HepG2 (cell line): ENCODE measurements around the gene PWWP2A. TPM values are rescaled to one million over a fixed set of nuclear protein-coding genes. Genes with fewer than 3 reads are reported as not detected.
"Not testable (repeated sequence)": the region's sequence is repeated elsewhere in the genome, so short reads cannot be mapped to it uniquely, and the experiment has no call there.

Source experiments
- ATAC-seq: fragments of 200-7000 bp; cut with Tn5 transposase; 3 replicates; pipeline ENCODE4 v1.9.1; 2020; ENCODE audit warnings: mild to moderate bottlenecking, moderate library complexity
- BruUV-seq: library from RNA; stranded (reverse); fragments of 400-500 nt; replicated peaks from 2 replicates; lab custom pipeline; 2021; lab: Mats Ljungman, UMichigan
- CTCF ChIA-PET: fragments of 300-600 bp; formaldehyde crosslinking; extraction: SDS; loops from one replicate; lab custom pipeline; 2021; ENCODE audit warnings: low total read pairs, inconsistent platforms, low intra/inter-chr PET ratio; lab: Yijun Ruan, JAX
- POLR2A ChIA-PET: fragments of 350-600 bp; sonication (Branson Sonifier 250); formaldehyde crosslinking; loops from one replicate; lab custom pipeline; 2020; ENCODE audit warnings: antibody characterized with exemption, inconsistent platforms; lab: Yijun Ruan, JAX
- DNase-seq: peaks from one replicate; pipeline ENCODE4 v3.0.0-alpha.2; 2015; ENCODE audit warnings: low spot score
- FAIRE-seq: peaks from 3 replicates; lab custom pipeline; 2011; peaks lifted over from hg19 to GRCh38; lab: Jason Lieb, UNC
- H2AFZ ChIP-seq: one replicate; pipeline ENCODE4 v1.6.1; 2011; ENCODE audit warnings: low read length, inconsistent platforms
- H3K27ac ChIP-seq: fragments of 300-600 bp; 3 replicates; pipeline ENCODE4 v1.8.0; 2011; ENCODE audit warnings: mixed run types, mild to moderate bottlenecking, mixed read lengths, low read length, inconsistent platforms; ENCODE audit not compliant: insufficient read depth; ENCODE audit errors: extremely low read length
- H3K27me3 ChIP-seq, 2 experiments: fragments of 200-600 bp in 1 of 2; 2 replicates in 1 of 2; 3 replicates in 1 of 2; pipeline versions ENCODE4 v1.6.0 to v1.8.0; 2011; ENCODE audit warnings: low read length in 2 of 2, mild to moderate bottlenecking in 2 of 2, moderate library complexity in 2 of 2, inconsistent platforms in 1 of 2; ENCODE audit not compliant: insufficient read depth in 2 of 2, control insufficient read depth in 1 of 2
- H3K36me3 ChIP-seq, 2 experiments: fragments of 200-600 bp in 1 of 2; replicated peaks in 1 of 2; 2 replicates in 1 of 2; 3 replicates in 1 of 2; pipeline versions ENCODE4 v1.5.1 to v1.8.0; 2011; ENCODE audit warnings: low read length in 2 of 2, inconsistent platforms in 1 of 2; ENCODE audit not compliant: insufficient read depth in 2 of 2, control insufficient read depth in 1 of 2
- H3K4me1 ChIP-seq: 2 replicates; pipeline ENCODE4 v1.5.1; 2012; ENCODE audit warnings: low read length, inconsistent platforms; ENCODE audit not compliant: insufficient read depth
- H3K4me2 ChIP-seq: 2 replicates; pipeline ENCODE4 v1.6.0; 2011; ENCODE audit warnings: low read depth, low read length, inconsistent platforms
- H3K4me3 ChIP-seq, 3 experiments: fragments of 200-600 bp in 1 of 3; sonication (generic), shearing (Covaris generic) in 1 of 3; replicated peaks in 1 of 3; 2 replicates each; pipeline ENCODE4 v1.5.1; 2011 to 2016; ENCODE audit warnings: low read length in 3 of 3, inconsistent platforms in 2 of 3, low read depth in 2 of 3, mild to moderate bottlenecking in 2 of 3, control low read depth in 1 of 3, mixed read lengths in 1 of 3; ENCODE audit not compliant: insufficient read depth in 1 of 3
- H3K79me2 ChIP-seq: one replicate; pipeline ENCODE4 v1.6.1; 2011; ENCODE audit warnings: low read length, inconsistent platforms; ENCODE audit not compliant: insufficient read depth
- H3K9ac ChIP-seq: 2 replicates; pipeline ENCODE4 v1.6.0; 2011; ENCODE audit warnings: mild to moderate bottlenecking, low read depth, low read length, inconsistent platforms; ENCODE audit not compliant: insufficient read depth
- H3K9me3 ChIP-seq: 2 replicates; pipeline ENCODE4 v1.5.1; 2012; ENCODE audit warnings: mild to moderate bottlenecking, low read length
- H4K20me1 ChIP-seq: 2 replicates; pipeline ENCODE4 v1.6.0; 2011; ENCODE audit warnings: inconsistent platforms, mild to moderate bottlenecking, low read length, moderate library complexity; ENCODE audit not compliant: insufficient read depth
- DZIP1 ChIP-seq: sonication (generic); formaldehyde crosslinking; IDR thresholded peaks from 2 replicates; pipeline ENCODE4 v1.5.0; 2020; ENCODE audit warnings: mild to moderate bottlenecking, missing genetic modification reagents
- NCOA5 ChIP-seq: sonication (generic); formaldehyde crosslinking; IDR thresholded peaks from 2 replicates; pipeline ENCODE4 v1.4.0; 2020; ENCODE audit warnings: missing genetic modification reagents
- YEATS2 ChIP-seq: sonication (generic); formaldehyde crosslinking; IDR thresholded peaks from 2 replicates; pipeline ENCODE4 v1.4.0; 2020; ENCODE audit warnings: missing genetic modification reagents, borderline replicate concordance
- ZNF576 ChIP-seq: sonication (generic); formaldehyde crosslinking; IDR thresholded peaks from 2 replicates; pipeline ENCODE4 v1.4.0; 2020; ENCODE audit warnings: mild to moderate bottlenecking, missing genetic modification reagents
- ZNF776 ChIP-seq: sonication (generic); formaldehyde crosslinking; IDR thresholded peaks from 2 replicates; pipeline ENCODE4 v1.4.0; 2020; ENCODE audit warnings: mild to moderate bottlenecking, missing genetic modification reagents
- WGBS: methylation state at CpG from one replicate; pipeline ENCODE4 v1.1.6; 2017; ENCODE audit warnings: low lambda C conversion rate; 5-methylcytosine and 5-hydroxymethylcytosine counted together
- in situ Hi-C: cut with HindIII; loops from 2 replicates; pipeline ENCODE4 v1.10.0; 2017; ENCODE audit warnings: low pct_unique_long_range_greater_than_20kb; ENCODE audit not compliant: extremely low pct_ligation_motif_present
- intact Hi-C: fragments of 100-400 bp; cut with micrococcal nuclease; formaldehyde crosslinking; loops from one replicate; pipeline ENCODE4 v1.10.0; 2022; ENCODE audit not compliant: unreplicated experiment
- polyA plus RNA-seq, 8 experiments: library from polyadenylated mRNA; depleted of rRNA in 3 of 8; stranded (reverse) in 7 of 8; unstranded in 1 of 8; fragments of >200 nt; fragmentation: Illumina TruSeq in 4 of 8; extraction: Trizol in 4 of 8; gene quantifications; 2 replicates each; pipeline versions ENCODE4 v1.2.1 to v1.2.3, GENCODE V29; 2011 to 2016; ENCODE audit warnings: low read depth in 4 of 8, missing spikeins in 1 of 8, mixed read lengths in 1 of 8; ENCODE audit not compliant: insufficient read depth in 1 of 8
- total RNA-seq, 5 experiments: library from RNA; depleted of rRNA; stranded (reverse); fragments of >200 nt; fragmentation: Illumina TruSeq; extraction: Trizol; gene quantifications; 2 replicates each; pipeline ENCODE4 v1.2.3, GENCODE V29; 2016; ENCODE audit warnings: low read depth in 1 of 5
- TF ChIP-seq, protein P1 (sequence below): sonication (generic); formaldehyde crosslinking; IDR thresholded peaks from 2 replicates; pipeline ENCODE4 v1.4.0; 2020; ENCODE audit warnings: mild to moderate bottlenecking, missing genetic modification reagents
- TF ChIP-seq, protein P2 (sequence below), 2 experiments: sonication (generic) in 1 of 2; formaldehyde crosslinking in 1 of 2; IDR thresholded peaks; 2 replicates each; pipeline versions ENCODE4 v1.5.1 to v1.6.1; 2011 to 2020; ENCODE audit warnings: borderline replicate concordance in 1 of 2, low read depth in 1 of 2, low read length in 1 of 2, mild to moderate bottlenecking in 1 of 2, missing genetic modification reagents in 1 of 2, moderate library complexity in 1 of 2

The PWWP2A gene
- total and polyA plus RNA-seq, 2 of the 13 experiments (the other 11 are each of a cell fraction or from before 2014, with no cell fraction given) = 7.3 to 16.9 TPM

- no TSS peak for BruUV-seq
- in situ Hi-C loops = no loop called here
- Histone ChIP-seq H2AFZ (no peak overlapping the region), H3K4me3 (no peak overlapping the region), H3K9ac (no peak overlapping the region), H3K79me2 (no peaks in the 10 kb centered on the region), H3K9me3 (no peaks in the 10 kb centered on the region), H4K20me1 (no peaks in the 10 kb centered on the region), H3K4me1 (no peaks in the 10 kb centered on the region), H3K4me2 (no peak overlapping the region), H3K36me3 (0 out of 5 replicates have a peak, but pooled peaks cover 0 to 3% of the 10 kb centered on the region in 2 experiments), H3K27ac (no peak overlapping the region), H3K27me3 (no peaks in the 10 kb centered on the region)
- ChIA-PET CTCF (no interaction called here), POLR2A (no interaction called here)
- 93% methylated on average over 6 of the region's 8 CpGs for WGBS
- no peak for FAIRE-seq
- TF ChIP-seq NCOA5 (CRISPR knock-in tag) (no peak), ZNF576 (CRISPR knock-in tag) (no peak), DZIP1 (no peak), ZNF776 (no peak), YEATS2 (CRISPR knock-in tag) (no peak)
- TF ChIP-seq, protein P1, sequence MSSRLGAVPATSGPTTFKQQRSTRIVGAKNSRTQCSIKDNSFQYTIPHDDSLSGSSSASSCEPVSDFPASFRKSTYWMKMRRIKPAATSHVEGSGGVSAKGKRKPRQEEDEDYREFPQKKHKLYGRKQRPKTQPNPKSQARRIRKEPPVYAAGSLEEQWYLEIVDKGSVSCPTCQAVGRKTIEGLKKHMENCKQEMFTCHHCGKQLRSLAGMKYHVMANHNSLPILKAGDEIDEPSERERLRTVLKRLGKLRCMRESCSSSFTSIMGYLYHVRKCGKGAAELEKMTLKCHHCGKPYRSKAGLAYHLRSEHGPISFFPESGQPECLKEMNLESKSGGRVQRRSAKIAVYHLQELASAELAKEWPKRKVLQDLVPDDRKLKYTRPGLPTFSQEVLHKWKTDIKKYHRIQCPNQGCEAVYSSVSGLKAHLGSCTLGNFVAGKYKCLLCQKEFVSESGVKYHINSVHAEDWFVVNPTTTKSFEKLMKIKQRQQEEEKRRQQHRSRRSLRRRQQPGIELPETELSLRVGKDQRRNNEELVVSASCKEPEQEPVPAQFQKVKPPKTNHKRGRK = no peak
- TF ChIP-seq, protein P2, sequence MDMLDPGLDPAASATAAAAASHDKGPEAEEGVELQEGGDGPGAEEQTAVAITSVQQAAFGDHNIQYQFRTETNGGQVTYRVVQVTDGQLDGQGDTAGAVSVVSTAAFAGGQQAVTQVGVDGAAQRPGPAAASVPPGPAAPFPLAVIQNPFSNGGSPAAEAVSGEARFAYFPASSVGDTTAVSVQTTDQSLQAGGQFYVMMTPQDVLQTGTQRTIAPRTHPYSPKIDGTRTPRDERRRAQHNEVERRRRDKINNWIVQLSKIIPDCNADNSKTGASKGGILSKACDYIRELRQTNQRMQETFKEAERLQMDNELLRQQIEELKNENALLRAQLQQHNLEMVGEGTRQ (IDR thresholded peaks at IDR 0.05; ENCODE audit: low read depth, low read length) = no peak
- TF ChIP-seq, protein P2 (CRISPR knock-in tag; IDR thresholded peaks at IDR 0.05; ENCODE audit: borderline replicate concordance) = no peak
- DNase-seq = no peak
- no peak for ATAC-seq
- intact Hi-C loops = no loop called here
Observed at GRCh38 chr5:160071516-160071915, 47.7 kb downstream of the PWWP2A start.

DNA sequence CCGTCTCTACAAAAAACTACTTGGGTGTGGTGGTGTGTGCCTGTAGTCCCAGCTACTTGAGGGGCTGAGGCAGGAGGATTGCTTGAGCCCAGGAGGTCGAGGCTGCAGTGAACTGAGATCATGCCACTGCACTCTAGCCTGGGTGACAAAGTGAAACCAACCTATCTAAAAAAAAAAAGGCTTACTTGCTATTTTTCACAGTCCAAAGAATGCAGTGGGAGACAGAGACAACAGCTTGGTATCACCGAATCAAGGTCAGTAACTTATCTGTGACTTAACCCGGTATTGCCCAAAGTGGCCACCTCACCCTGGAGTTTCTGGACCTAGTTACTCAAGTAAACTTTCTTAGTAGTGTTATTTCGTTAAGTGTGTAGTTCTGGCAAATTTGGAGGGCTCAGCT lies 50.1 kb downstream of the PWWP2A start:
- H2AFZ ChIP-seq, POLR2A ChIA-PET, H3K4me3 ChIP-seq, H4K20me1 ChIP-seq, CTCF ChIA-PET, H3K9me3 ChIP-seq, BruUV-seq, H3K79me2 ChIP-seq, H3K27me3 ChIP-seq, FAIRE-seq, DNase-seq, in situ Hi-C loops, H3K4me2 ChIP-seq, intact Hi-C loops, H3K27ac ChIP-seq, H3K9ac ChIP-seq, H3K4me1 ChIP-seq, ATAC-seq: not testable (repeated sequence)
- peaks cover 6 to 18% of the 10 kb centered on the region in 2 experiments; a peak in 4 of 5 replicates for H3K36me3 ChIP-seq
- WGBS = 91% methylated on average over 5 of the region's 5 CpGs
